ENCODE measurements around the gene KRT2. TPM values are rescaled to one million over a fixed set of nuclear protein-coding genes. Genes with fewer than 3 reads are reported as not detected.

Gene KRT2
- total RNA-seq, 1 donor from 2014 or later = not detected

DNA sequence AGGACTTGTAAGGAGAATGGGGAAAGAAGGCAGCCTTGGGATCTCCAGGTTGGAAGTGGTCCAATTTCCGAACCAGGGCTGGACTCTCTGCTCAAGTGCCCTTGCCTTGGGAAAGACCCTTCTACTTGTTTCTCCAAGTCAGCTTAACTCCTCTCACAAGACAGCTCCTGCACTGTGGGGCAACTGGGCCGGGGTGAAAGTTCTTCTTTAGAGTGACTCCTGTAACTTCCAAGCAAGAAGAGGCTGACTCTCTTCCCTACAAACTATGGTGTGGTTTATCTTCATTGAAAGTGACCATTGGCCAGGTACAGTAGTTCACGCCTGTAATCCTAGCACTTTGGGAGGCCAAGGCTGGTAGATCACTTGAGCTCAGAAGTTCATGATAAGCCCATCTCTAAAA is 14.5 kb upstream of the KRT2 start:
- H2AFZ ChIP-seq (ENCODE audit: low read depth, low read length) = no peak overlapping the region
- H3K36me3 Mint-ChIP-seq (ENCODE audit: low read depth, unreplicated experiment) = no peaks in the 10 kb centered on the region
- H3K4me1 Mint-ChIP-seq (ENCODE audit: low read depth, unreplicated experiment) = no peaks in the 10 kb centered on the region
- no peaks in the 10 kb centered on the region for H3K9me3 ChIP-seq (ENCODE audit: insufficient read depth, low read depth, low read length)
- peaks cover 57% of the 10 kb centered on the region for H3K27me3 Mint-ChIP-seq (ENCODE audit: low read depth, unreplicated experiment)
- peaks cover 25% of the 10 kb centered on the region for H3K27me3 ChIP-seq (ENCODE audit: insufficient read depth, low read length)
- no peak overlapping the region for H3K4me3 ChIP-seq (ENCODE audit: insufficient read depth, low read depth, low read length)
- H4K20me1 ChIP-seq (ENCODE audit: insufficient read depth, low read length) = no peaks in the 10 kb centered on the region
- no peaks in the 10 kb centered on the region for H3K79me2 ChIP-seq (ENCODE audit: insufficient read depth, low read length)
- no peak for DNase-seq (ENCODE audit: low read depth)
- H3K9ac ChIP-seq (ENCODE audit: low read length) = no peak overlapping the region
- no peak overlapping the region for H3K27ac ChIP-seq (ENCODE audit: low read depth, low read length)
- H3K4me3 Mint-ChIP-seq (ENCODE audit: unreplicated experiment) = no peak overlapping the region
- TF ChIP-seq EZH2 (IDR thresholded peaks at IDR 0.05; ENCODE audit: insufficient read depth, low read length) (no peak), CTCF (IDR thresholded peaks at IDR 0.05; ENCODE audit: insufficient read depth, low read depth, low read length) (no peak)
- H3K9me3 Mint-ChIP-seq (ENCODE audit: unreplicated experiment) = peaks cover 1% of the 10 kb centered on the region
- no peak overlapping the region for H3K27ac Mint-ChIP-seq (ENCODE audit: unreplicated experiment)
- no peak for FAIRE-seq
- H3K4me2 ChIP-seq (ENCODE audit: low read length) = no peak overlapping the region
- no peaks in the 10 kb centered on the region for H3K4me1 ChIP-seq (ENCODE audit: insufficient read depth, low read length)
- H3K36me3 ChIP-seq (ENCODE audit: insufficient read depth, low read length) = no peaks in the 10 kb centered on the region

DNA sequence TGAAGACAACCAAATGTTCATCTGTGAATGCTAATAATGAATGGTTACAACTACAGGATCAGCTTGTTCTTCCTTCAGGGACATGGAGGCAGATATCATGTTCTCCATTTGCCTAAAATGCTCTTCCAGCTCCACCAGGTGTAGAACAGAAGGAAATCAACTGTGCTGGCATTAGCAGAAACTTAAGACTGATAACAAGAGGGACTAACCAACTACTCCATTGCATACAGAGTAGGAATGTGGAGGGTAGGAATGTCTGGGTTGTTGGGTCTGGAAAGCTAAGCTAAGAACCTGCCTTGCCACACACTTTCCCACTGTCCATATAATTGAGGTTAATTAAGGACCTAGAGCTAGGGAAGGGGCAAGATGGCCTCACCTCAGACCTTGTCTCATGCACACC is 11.4 kb upstream of the KRT2 start:
- Mint-ChIP-seq H3K4me1 (ENCODE audit: low read depth, unreplicated experiment) (no peaks in the 10 kb centered on the region), H3K36me3 (ENCODE audit: low read depth, unreplicated experiment) (no peaks in the 10 kb centered on the region), H3K9me3 (ENCODE audit: unreplicated experiment) (peaks cover 1% of the 10 kb centered on the region), H3K27me3 (ENCODE audit: low read depth, unreplicated experiment) (peaks cover 79% of the 10 kb centered on the region), H3K27ac (ENCODE audit: unreplicated experiment) (no peak overlapping the region), H3K4me3 (ENCODE audit: unreplicated experiment) (no peak overlapping the region)
- no peak for TF ChIP-seq CTCF (IDR thresholded peaks at IDR 0.05; ENCODE audit: insufficient read depth, low read depth, low read length)
- TF ChIP-seq EZH2 (IDR thresholded peaks at IDR 0.05; ENCODE audit: insufficient read depth, low read length) = no peak
- FAIRE-seq (no peak), DNase-seq (ENCODE audit: low read depth) (no peak)
- Histone ChIP-seq H3K79me2 (ENCODE audit: insufficient read depth, low read length) (no peaks in the 10 kb centered on the region), H3K9me3 (ENCODE audit: insufficient read depth, low read depth, low read length) (no peaks in the 10 kb centered on the region), H3K27me3 (ENCODE audit: insufficient read depth, low read length) (peaks cover 17% of the 10 kb centered on the region), H3K4me3 (ENCODE audit: insufficient read depth, low read depth, low read length) (no peak overlapping the region), H3K36me3 (ENCODE audit: insufficient read depth, low read length) (no peaks in the 10 kb centered on the region), H2AFZ (ENCODE audit: low read depth, low read length) (no peak overlapping the region), H3K4me2 (ENCODE audit: low read length) (no peak overlapping the region), H3K9ac (ENCODE audit: low read length) (no peak overlapping the region), H3K27ac (ENCODE audit: low read depth, low read length) (no peak overlapping the region), H4K20me1 (ENCODE audit: insufficient read depth, low read length) (no peaks in the 10 kb centered on the region), H3K4me1 (ENCODE audit: insufficient read depth, low read length) (no peaks in the 10 kb centered on the region)

DNA sequence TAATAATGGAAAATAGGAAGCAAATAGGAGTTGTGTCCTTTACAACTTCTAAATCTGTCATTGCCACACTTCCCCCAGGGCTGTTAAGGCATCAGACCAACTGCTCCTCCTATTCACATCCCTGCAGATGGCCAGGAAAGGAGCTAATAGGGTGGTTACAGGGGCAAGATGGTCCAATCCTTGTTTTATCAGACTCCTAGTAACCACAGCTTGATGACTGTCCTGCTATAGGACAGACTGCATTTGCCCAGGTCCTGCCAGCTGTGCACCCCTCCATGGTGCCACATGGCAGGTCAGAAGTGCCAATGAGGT is 10.9 kb upstream of the KRT2 start:
- no peak for DNase-seq (ENCODE audit: low read depth)
- no peak overlapping the region for H3K9ac ChIP-seq (ENCODE audit: low read length)
- Mint-ChIP-seq H3K36me3 (ENCODE audit: low read depth, unreplicated experiment) (no peaks in the 10 kb centered on the region), H3K27ac (ENCODE audit: unreplicated experiment) (no peak overlapping the region), H3K4me3 (ENCODE audit: unreplicated experiment) (no peak overlapping the region), H3K9me3 (ENCODE audit: unreplicated experiment) (peaks cover 1% of the 10 kb centered on the region), H3K4me1 (ENCODE audit: low read depth, unreplicated experiment) (no peaks in the 10 kb centered on the region), H3K27me3 (ENCODE audit: low read depth, unreplicated experiment) (peaks cover 82% of the 10 kb centered on the region)
- no peaks in the 10 kb centered on the region for H3K79me2 ChIP-seq (ENCODE audit: insufficient read depth, low read length)
- no peak overlapping the region for H3K4me3 ChIP-seq (ENCODE audit: insufficient read depth, low read depth, low read length)
- H3K36me3 ChIP-seq (ENCODE audit: insufficient read depth, low read length) = no peaks in the 10 kb centered on the region
- no peaks in the 10 kb centered on the region for H3K9me3 ChIP-seq (ENCODE audit: insufficient read depth, low read depth, low read length)
- no peaks in the 10 kb centered on the region for H4K20me1 ChIP-seq (ENCODE audit: insufficient read depth, low read length)
- no peak overlapping the region for H3K27ac ChIP-seq (ENCODE audit: low read depth, low read length)
- no peak for FAIRE-seq
- H3K27me3 ChIP-seq (ENCODE audit: insufficient read depth, low read length) = peaks cover 21% of the 10 kb centered on the region
- no peak overlapping the region for H3K4me2 ChIP-seq (ENCODE audit: low read length)
- H2AFZ ChIP-seq (ENCODE audit: low read depth, low read length) = no peak overlapping the region
- H3K4me1 ChIP-seq (ENCODE audit: insufficient read depth, low read length) = no peaks in the 10 kb centered on the region
- TF ChIP-seq CTCF (IDR thresholded peaks at IDR 0.05; ENCODE audit: insufficient read depth, low read depth, low read length) (no peak), EZH2 (IDR thresholded peaks at IDR 0.05; ENCODE audit: insufficient read depth, low read length) (no peak)

Data from astrocyte (in vitro differentiated cells and primary cell).